HT1080 (cell line): Measurements from ENCODE around the gene MANF. TPM values are rescaled to one million over a fixed set of nuclear protein-coding genes. Genes with fewer than 3 reads are reported as not detected.
"Not testable (repeated sequence)": the region's sequence is repeated elsewhere in the genome, so short reads cannot be mapped to it uniquely, and the experiment has no call there.

Experiments
- DNase-seq: peaks from one replicate; pipeline ENCODE4 v3.0.0-alpha.2; 2015; ENCODE audit warnings: low read depth
- total RNA-seq: library from RNA; depleted of rRNA; stranded (reverse); fragments of >200 nt; shearing (Covaris generic); gene quantifications from 2 replicates; pipeline ENCODE4 v1.2.3, GENCODE V29; 2014

The MANF gene
- total RNA-seq, 1 experiment from 2014 or later, result 115 TPM

GRCh38 chr3:51371943-51372557, 13.0 kb upstream of the MANF start:
- DNase-seq, result peak; percentile 68

GRCh38 chr3:51373658-51374421, 11.3 kb upstream of the MANF start:
- no peak for DNase-seq

DNA sequence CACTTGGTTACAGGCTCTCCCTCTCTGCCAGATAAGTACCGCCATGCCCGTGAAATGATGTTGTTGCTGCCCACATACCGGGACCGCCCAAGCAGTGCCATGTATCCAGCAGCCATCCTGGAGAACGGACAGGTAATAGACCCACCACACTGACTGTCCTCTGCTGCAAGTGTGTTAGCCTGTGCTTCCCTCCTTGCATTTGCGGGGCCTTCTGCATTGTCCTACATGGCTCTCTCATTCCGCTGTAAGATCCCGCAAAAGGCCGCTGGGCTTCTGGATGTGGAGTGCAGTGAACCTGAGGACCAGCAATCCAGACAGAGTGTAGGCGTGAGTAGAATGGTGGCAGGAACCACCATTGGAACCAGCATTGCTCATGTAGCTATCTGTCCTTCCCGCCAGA, 10.6 kb upstream of the MANF start:
- DNase-seq, result no peak

DNA sequence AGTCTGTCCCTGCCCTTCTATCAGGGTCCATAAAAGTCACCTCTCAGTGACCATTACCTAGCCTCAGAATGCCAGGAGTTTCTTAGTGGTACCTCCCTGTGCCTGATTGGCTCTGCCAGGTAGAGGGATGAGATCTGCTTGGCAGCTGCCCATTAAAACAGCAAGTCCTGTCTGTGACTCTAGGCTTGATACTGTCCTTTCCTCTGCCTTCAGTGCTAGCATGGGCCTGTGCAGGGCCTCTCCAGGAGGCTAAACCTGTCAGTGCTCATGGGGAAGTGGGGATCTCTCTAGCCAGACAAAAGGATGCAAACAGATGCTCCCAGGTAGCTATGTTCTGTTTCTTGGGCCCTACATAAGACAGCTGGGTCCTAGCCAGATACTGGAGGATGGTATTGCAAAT, 10.0 kb upstream of the MANF start:
- DNase-seq, result no peak

GRCh38 chr3:51375571-51375970, 9.5 kb upstream of the MANF start:
- DNase-seq, result no peak

GRCh38 chr3:51378065-51378464, 7.0 kb upstream of the MANF start:
- DNase-seq, result no peak

- DNase-seq, result no peak
These were observed 6.4 kb upstream of the MANF start for GRCh38 chr3:51378726-51379125.

GRCh38 chr3:51379301-51379700, 5.8 kb upstream of the MANF start:
- no peak for DNase-seq

GRCh38 chr3:51379746-51380455, 5.2 kb upstream of the MANF start:
- DNase-seq, result no peak

DNA sequence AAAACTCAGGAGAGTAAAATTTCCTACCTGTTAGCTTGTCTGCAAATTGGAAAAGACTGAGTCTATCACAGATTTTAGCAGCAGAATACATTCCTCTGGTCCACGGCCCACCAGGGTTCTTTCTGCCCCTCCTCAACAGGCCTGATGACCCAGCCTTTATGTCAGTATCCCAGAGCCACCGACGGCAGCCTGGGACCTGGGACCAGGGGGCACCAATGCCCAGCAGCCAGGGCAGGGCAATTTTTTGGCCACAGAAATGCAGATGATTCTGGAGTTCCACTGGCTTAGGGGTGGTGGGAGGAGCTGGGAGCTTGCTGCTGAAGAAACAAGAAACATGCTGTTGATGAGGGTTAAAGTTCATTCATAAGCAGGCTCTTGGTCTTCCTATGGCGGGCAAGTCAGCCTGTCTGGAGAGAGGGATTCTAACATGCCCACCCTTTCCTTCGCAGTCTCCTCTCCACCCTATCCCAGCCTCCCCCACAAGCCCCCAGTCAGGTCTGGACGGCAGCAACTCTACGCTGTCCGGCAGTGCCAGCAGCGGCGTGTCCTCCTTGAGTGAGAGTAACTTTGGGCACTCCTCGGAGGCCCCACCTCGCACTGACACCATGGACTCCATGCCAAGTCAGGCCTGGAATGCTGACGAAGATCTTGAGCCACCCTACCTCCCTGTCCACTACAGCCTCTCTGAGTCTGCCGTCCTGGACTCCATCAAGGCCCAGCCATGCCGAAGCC, 4.3 kb upstream of the MANF start:
- no peak for DNase-seq

GRCh38 chr3:51381333-51381705, 3.8 kb upstream of the MANF start:
- no peak for DNase-seq

- DNase-seq, result no peak
These were observed 2.9 kb upstream of the MANF start for GRCh38 chr3:51382076-51382745.

- no peak for DNase-seq
These were observed 2.0 kb upstream of the MANF start for GRCh38 chr3:51382947-51383578.

DNA sequence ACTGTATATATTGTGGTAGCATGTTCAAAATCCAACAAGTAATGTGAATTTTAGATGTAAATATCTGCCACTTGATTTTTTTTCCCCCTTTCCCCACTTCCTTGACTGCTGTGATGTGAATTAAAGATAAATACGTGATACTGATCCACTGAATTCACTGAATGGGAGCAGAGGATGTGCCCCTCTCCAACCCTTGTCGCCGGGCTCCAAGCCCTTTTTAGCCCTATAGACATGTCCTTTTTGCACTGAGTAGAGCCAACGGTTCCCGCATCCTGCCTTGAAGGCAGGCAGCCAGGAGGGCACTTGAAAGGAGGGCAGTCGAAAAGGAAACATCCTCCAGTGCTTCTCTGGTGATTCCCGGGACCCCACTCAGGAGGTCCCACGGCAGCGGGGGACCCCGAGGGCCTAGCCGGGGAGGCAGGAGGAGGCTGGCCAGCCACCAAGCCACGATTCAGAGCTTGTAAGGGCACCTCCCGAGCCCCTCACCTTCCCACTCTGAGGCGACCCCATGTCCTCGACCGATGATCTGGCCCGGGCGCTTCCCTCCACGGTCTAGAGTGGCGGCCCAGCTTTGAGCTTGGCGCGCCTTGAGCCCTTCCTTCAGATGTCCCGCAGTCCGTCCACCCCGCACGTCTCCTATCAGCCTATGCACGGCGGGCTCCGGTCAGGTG, 901 bp upstream of the MANF start:
- DNase-seq, result peak; percentile 35

DNA sequence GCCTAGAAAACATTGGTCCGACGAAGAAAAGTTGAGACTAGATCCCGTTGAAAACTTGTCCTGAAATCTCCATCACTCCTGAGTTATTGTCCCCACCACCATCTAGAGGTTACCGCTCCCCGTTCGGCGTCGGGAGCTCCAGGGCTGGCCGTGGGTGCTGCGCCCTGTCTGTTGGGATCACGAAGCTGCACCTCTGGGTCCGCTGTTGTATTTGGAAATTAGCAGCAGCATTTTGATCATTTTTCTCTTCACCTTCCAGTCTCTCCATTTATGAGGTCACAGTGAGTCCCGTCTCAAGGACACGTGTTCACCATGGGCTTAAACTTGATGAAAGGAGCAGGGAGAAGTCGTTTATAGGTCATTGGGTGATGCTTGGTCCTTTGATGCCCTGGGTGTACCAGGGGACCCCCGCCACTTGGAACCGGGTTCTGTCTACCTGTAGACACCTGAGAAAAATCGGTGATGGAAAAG, 565 bp downstream of the MANF start:
- no peak for DNase-seq

DNA sequence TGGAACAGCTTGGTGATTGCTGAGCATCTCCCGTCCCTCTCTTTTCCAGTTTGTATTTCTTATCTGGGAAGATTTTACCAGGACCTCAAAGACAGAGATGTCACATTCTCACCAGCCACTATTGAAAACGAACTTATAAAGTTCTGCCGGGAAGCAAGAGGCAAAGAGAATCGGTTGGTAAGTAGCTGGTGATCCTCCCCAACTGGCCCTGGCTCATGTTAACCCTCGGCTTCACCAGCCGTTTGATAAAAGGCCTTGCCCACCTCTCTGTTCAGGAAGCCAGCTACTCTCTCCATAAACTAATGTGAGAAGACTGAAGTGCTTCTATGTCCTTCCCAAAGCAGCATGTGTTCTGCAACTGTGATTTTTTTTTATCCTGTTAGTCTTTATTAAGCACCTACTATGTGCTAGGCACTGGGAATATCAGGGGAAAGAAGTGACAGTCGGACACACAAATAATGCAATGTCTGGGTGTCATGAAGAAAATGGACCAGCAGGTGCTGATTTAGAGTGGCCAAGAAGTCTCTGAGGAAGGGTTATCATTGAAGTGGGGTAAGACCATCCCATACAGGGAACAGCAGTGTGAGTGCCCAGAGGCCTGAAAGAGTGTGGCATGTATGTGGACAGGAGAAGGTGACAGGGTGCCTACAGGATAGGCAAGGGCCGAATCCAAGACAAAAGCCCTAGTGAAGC, 1.2 kb downstream of the MANF start:
- DNase-seq, result no peak

GRCh38 chr3:51386852-51387229, 1.8 kb downstream of the MANF start:
- no peak for DNase-seq

- DNase-seq, result not testable (repeated sequence)
These were observed 2.2 kb downstream of the MANF start for GRCh38 chr3:51387281-51387680.

GRCh38 chr3:51388286-51389029, 3.4 kb downstream of the MANF start:
- DNase-seq, result no peak
